Lung (tissue), 12 donors: ENCODE measurements around the gene STX8. TPM values are rescaled to one million over a fixed set of nuclear protein-coding genes. Genes with fewer than 3 reads are reported as not detected.

Experiments
- ATAC-seq: fragments of 200-7000 bp; cut with Tn5 transposase; one replicate; pipeline ENCODE4 v1.9.1; 2020; ENCODE audit warnings: moderate number of reproducible peaks; ENCODE audit not compliant: insufficient read depth, low FRiP score
- DNase-seq, 3 donors: peaks; one replicate each; pipeline ENCODE4 v3.0.0-alpha.2; 2013 to 2017
- H3K27ac ChIP-seq, 2 donors: one replicate each; pipeline ENCODE4 v1.5.1; 2013; ENCODE audit warnings: mild to moderate bottlenecking in 2 of 2, moderate library complexity in 2 of 2, control low read depth in 1 of 2, inconsistent platforms in 1 of 2, low read depth in 1 of 2, low read length in 1 of 2
- H3K27me3 ChIP-seq, 3 donors: one replicate each; pipeline ENCODE4 v1.5.1; 2013; ENCODE audit warnings: low read length in 2 of 3; ENCODE audit not compliant: control insufficient read depth in 3 of 3, insufficient read depth in 3 of 3
- H3K36me3 ChIP-seq, 4 donors: one replicate each; pipeline ENCODE4 v1.5.1; 2013; ENCODE audit warnings: low read length in 4 of 4, mild to moderate bottlenecking in 1 of 4, moderate library complexity in 1 of 4; ENCODE audit not compliant: control insufficient read depth in 4 of 4, insufficient read depth in 4 of 4
- H3K4me1 ChIP-seq, 5 donors: one replicate each; pipeline ENCODE4 v1.5.1; 2013; ENCODE audit warnings: low read length in 5 of 5, mild to moderate bottlenecking in 2 of 5, moderate library complexity in 1 of 5; ENCODE audit not compliant: control insufficient read depth in 5 of 5, insufficient read depth in 5 of 5
- H3K4me3 ChIP-seq: one replicate; pipeline ENCODE4 v1.5.1; 2013; ENCODE audit warnings: mild to moderate bottlenecking, control low read depth, moderate library complexity
- H3K9ac ChIP-seq, 2 donors: one replicate each; pipeline ENCODE4 v1.5.1; 2013; ENCODE audit warnings: low read length in 2 of 2, control low read depth in 1 of 2; ENCODE audit not compliant: insufficient read depth in 1 of 2
- H3K9me3 ChIP-seq, 4 donors: one replicate each; pipeline ENCODE4 v1.5.1; 2013; ENCODE audit warnings: low read length in 3 of 4, mild to moderate bottlenecking in 1 of 4, moderate library complexity in 1 of 4; ENCODE audit not compliant: control insufficient read depth in 4 of 4, insufficient read depth in 3 of 4
- WGBS, 2 donors: extraction: QIAGEN DNeasy Blood & Tissue Kit; methylation state at CpG; one replicate each; pipeline ENCODE4 v1.1.7; 2013; 5-methylcytosine and 5-hydroxymethylcytosine counted together
- polyA plus RNA-seq, 2 donors: library from polyadenylated mRNA; stranded (reverse); fragments of 200-250 nt; gene quantifications; one replicate each; pipeline ENCODE4 v1.2.1, GENCODE V29; 2013
- total RNA-seq, 2 donors: library from RNA; depleted of rRNA in 1 of 2; stranded (reverse); fragments of >200 nt in 1 of 2; gene quantifications; one replicate each; pipeline ENCODE4 v1.2.1, GENCODE V29; 2014 to 2021
- TF ChIP-seq, protein P1 (sequence below): IDR thresholded peaks from 2 replicates; pipeline ENCODE4 v1.5.1; 2012; ENCODE audit warnings: mild to moderate bottlenecking; ENCODE audit errors: control extremely low read depth, extremely low read depth
- donor health status: control.
- donor health status: control.
- donor health status: Bipolar disorder and iron deficiency.
- donor health status: healthy.
- donor health status: DM: yes; HTN: yes; CAD: no.

The STX8 gene
- total and polyA plus RNA-seq, 4 donors = 36.5 to 81.1 (median 63.2) TPM

DNA sequence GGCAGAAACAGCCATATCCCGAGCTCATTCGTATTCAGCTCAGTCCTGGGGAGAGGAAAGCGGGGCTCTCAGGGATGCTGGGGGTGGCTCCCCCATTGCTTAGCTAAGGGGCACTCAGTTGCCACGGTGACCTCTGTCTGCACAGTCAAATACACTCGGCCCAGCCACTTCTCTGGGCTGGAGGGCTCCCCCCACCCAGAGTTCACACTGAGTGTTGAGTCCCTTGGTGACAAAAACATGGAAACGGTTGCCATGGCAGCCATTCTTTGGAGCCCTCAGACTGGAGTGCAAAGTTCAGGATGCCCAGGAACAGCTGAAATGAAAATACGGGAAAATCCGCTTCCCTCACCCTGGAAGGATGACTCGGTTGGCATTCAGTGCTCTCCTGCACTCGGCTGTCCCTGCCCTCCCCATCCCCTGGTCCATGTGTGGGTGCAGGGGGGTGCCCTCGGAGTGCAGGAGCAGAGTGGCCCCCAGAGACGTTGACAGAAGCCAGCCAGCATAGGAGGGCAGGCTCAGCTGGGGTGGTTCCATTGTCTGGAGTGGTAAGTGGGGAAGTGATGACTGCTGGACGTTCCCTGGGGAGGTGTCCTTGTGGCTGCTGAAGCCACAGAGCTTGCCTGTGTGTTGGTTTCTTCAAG is 337.8 kb downstream of the STX8 start:
- Histone ChIP-seq H3K36me3 (no peaks in the 10 kb centered on the region), H3K4me1 (peaks cover 0 to 34% (median 14%) of the 10 kb centered on the region in 5 donors), H3K4me3 (no peak overlapping the region), H3K27me3 (peaks cover 0 to 26% (median 0%) of the 10 kb centered on the region in 3 donors), H3K9me3 (no peaks in the 10 kb centered on the region), H3K9ac (no peak overlapping the region), H3K27ac (no peak overlapping the region)
- ATAC-seq (no peak), DNase-seq (peak in 2 of 3 donors; percentile 43 to 61)
- 82 to 87% methylated on average over 13 of the region's 13 CpGs for WGBS, 2 donors
- TF ChIP-seq, protein P1, sequence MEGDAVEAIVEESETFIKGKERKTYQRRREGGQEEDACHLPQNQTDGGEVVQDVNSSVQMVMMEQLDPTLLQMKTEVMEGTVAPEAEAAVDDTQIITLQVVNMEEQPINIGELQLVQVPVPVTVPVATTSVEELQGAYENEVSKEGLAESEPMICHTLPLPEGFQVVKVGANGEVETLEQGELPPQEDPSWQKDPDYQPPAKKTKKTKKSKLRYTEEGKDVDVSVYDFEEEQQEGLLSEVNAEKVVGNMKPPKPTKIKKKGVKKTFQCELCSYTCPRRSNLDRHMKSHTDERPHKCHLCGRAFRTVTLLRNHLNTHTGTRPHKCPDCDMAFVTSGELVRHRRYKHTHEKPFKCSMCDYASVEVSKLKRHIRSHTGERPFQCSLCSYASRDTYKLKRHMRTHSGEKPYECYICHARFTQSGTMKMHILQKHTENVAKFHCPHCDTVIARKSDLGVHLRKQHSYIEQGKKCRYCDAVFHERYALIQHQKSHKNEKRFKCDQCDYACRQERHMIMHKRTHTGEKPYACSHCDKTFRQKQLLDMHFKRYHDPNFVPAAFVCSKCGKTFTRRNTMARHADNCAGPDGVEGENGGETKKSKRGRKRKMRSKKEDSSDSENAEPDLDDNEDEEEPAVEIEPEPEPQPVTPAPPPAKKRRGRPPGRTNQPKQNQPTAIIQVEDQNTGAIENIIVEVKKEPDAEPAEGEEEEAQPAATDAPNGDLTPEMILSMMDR = no peak

DNA sequence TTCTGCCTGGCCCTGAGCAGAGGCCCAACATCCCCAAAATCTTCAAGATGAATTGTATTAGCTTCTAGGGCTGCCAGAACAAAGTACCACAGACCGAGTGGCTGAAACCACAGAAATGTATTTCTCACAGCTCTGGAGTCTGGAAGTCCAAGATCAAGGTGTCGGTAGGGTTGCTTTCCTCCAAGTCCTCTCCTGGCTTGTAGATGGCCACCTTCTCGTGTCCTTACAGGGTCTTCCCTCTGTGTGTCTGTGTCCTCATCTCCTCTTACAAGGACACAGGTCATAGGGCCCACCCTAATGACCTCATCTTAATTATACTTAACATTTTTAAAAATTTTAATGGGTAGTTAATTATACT is 338.6 kb downstream of the STX8 start:
- TF ChIP-seq, protein P1 = no peak
- H3K9me3 ChIP-seq = no peaks in the 10 kb centered on the region
- no peak for ATAC-seq
- no peak overlapping the region for H3K27ac ChIP-seq
- peaks cover 0 to 34% (median 10%) of the 10 kb centered on the region in 5 donors for H3K4me1 ChIP-seq
- no peaks in the 10 kb centered on the region for H3K36me3 ChIP-seq
- no peak for DNase-seq
- 92 to 94% methylated on average over 3 of the region's 3 CpGs for WGBS, 2 donors
- H3K4me3 ChIP-seq = no peak overlapping the region
- H3K9ac ChIP-seq = no peak overlapping the region
- peaks cover 0 to 32% (median 0%) of the 10 kb centered on the region in 3 donors for H3K27me3 ChIP-seq

DNA sequence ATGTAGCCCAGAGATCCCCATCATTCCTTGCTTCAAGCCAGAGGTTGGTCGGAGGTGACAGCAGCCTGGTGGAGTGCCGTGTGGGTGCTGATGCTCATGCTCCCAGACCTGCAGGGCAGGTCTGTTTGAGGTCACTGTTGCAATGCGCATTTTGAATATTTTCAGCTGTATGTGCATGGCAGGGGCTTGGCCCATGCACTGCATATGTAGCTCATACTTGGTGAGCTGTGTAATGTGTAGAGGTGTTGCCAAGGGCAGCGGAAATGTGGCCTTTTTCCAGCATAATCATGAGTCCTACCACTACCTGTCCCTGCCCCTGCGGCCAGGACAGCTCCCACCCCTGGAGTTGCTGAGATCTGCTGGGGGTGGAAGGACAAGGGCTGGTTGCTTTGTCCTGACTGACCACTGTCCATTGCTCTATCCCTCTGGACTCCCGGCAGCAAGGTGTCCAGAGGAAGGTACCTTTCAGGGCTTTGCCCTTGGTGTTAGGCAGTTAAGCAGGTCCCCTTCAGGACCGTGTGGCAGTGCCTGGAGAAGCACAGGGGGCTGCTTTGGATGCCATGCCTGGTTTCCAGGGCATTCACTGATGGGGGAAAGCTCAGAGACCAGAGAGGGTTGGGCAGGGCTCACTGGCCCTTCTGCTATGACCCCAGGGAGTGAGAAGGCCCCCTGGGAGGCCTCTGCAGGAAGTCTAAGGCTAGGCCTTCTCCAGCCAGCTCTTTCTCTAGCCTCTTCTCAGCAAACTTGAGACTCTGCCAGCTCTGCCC is 339.2 kb downstream of the STX8 start:
- TF ChIP-seq, protein P1 = no peak
- no peak for ATAC-seq
- Histone ChIP-seq H3K36me3 (no peaks in the 10 kb centered on the region), H3K27ac (no peak overlapping the region), H3K9ac (no peak overlapping the region), H3K4me3 (no peak overlapping the region), H3K27me3 (peaks cover 0 to 32% (median 0%) of the 10 kb centered on the region in 3 donors), H3K4me1 (peaks cover 0 to 30% (median 10%) of the 10 kb centered on the region in 5 donors), H3K9me3 (no peaks in the 10 kb centered on the region)
- WGBS, 2 donors = 87 to 92% methylated on average over 7 of the region's 7 CpGs
- DNase-seq = no peak
